Pulmonary artery endothelial cell (primary cell): ENCODE data around the gene YJEFN3. TPM values are rescaled to one million over a fixed set of nuclear protein-coding genes. Genes with fewer than 3 reads are reported as not detected.

Source experiments
- DNase-seq: peaks from one replicate; pipeline ENCODE4 v3.0.0-alpha.2; 2011; ENCODE audit warnings: low read depth, low spot score
- total RNA-seq: library from RNA; depleted of rRNA; stranded (reverse); fragments of >200 nt; gene quantifications from 2 replicates; pipeline ENCODE4 v1.2.3, GENCODE V29; 2014

YJEFN3 gene
- total RNA-seq, 1 donor from 2014 or later = 0.13 TPM

GRCh38 chr19:19550972-19551852, 22.5 kb downstream of the YJEFN3 start:
- no peak for DNase-seq

DNA sequence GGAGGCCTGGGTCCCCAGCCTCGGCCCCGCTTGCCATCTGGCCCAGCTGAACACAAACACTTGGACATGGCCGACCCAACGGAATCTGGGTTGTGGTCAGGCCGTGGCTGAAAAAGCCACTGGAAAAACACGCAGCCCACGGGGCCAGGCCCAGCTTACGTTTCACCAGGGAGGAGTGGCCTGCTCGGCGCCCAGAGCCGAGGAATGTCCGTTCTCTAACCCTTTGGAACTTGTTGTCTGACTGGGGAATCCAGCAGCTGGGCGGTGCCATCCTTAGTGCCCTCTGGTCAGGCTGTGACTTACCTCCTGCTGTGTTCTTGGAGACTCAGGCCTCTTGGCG, 23.1 kb downstream of the YJEFN3 start:
- no peak for DNase-seq

DNA sequence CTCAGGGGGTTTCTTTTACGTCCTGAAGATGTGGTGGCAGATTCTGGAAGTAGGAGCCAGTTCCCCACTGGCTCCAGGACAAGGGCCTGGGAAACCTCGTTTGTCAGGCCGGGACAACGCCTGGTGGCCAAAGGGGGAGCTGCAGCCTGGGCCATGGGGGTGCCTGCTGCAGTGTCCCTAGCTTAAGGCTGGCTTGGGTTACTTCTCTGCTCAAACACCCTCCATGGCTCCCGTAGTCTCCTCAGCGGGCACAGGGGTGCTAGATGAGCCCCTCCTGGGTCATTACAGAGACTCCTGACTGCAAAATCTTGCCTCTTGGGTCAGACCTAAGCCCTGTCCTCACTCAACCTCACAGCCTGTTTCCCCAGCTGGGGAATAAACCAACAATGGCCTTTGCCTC, 24.1 kb downstream of the YJEFN3 start:
- no peak for DNase-seq

DNA sequence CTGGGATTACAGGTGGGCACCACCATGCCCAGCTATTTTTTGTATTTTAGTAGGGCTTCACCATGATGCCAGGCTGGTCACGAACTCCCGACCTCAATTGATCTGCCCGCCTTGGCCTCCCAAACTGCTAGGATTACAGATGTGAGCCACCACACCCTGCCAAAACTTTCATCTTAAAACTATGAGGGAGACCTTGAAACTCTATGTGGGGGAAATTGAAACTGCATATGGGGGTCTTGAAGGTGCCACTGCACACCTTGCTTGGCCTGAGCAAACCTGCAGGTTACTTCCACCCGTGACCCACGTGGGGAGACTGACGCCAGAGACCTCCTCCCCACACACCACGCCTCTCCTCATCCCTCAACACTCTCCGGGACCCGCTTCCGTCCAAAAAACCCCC, 25.0 kb downstream of the YJEFN3 start:
- no peak for DNase-seq

DNA sequence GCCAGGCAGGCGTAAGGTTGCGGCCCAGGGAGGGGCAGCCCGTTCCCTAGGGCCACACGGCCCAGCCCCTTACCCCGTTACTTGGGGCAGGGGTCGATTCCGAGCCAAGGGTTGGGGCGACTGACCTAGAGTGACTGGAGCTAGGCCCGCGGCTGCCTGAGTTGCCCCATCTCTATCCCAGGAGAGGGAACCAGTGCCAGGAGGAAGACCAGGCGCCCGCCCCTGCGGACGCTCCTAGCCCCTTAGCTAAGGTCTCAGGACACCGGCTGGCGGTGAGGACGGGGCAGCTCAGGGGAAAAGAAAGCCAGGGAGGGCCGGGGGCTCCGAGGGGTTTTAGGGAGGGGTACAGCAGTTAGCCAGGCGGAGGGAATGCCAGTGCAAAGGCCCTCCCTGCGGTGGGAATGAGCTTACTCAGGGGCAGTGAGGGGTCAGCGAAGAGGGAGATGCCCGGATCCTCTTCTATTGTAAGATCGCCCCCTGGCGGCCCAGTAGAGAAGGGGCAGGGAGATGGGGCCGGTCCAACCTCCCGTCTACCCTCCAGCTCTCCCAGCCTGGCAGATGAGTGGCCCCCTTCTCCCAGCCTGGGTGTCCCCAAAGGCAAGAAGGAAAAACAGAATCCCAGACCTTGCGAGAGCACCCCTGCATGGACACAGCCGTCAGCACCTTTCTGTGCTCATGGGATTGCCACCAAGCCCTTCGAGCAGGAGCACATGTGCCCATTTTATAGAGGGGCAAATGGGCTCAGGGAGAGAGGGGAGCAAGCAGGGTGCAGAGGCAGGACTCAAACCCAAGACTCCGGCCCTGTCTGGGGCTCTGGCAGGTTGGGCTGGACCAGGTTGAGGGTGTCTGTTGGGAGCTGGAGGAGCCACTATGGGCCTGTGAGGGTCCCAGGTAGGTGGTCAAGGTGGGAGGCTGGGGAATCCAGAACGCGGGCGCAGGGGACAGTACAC, 25.6 kb downstream of the YJEFN3 start:
- no peak for DNase-seq

DNA sequence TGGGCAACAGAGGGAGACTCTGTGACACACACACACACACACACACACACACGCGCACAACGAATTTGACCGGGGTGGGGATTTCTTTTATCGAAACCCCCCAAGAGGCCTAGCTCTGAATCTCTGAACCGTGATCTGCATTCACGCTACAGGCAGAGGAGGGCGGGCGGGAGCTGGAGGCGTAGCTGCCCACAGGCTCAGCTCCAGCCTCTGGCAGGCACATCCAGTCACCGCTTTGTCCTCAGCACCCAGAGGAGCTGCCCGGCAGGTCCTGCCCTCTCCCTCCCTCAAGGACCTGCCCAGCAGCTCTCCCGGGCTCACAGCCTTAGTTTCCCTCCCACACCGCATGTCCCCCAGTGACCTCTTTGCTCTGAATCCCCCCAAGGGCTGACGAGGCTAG, 29.3 kb downstream of the YJEFN3 start:
- no peak for DNase-seq

GRCh38 chr19:19558636-19559035, 29.9 kb downstream of the YJEFN3 start:
- DNase-seq = no peak

DNA sequence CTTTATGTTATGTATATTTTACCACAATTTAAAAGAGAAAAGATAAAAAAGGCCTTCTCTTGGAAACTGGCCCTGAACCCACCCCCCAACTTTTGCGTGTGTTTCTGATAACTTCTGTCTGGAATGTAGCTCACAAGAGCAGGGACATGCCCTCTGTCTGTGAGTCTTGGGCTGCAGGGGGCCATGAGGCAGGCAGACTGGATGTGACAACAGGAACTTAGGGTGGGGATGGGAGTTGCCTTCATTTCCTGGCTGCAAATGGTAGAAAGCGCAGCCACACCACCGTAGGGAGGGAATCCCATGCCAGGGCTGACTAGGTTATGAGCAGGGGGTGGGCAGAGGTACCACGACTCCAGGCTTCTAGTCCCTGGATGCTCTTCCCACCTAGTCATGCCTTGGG, 31.2 kb downstream of the YJEFN3 start:
- no peak for DNase-seq

DNA sequence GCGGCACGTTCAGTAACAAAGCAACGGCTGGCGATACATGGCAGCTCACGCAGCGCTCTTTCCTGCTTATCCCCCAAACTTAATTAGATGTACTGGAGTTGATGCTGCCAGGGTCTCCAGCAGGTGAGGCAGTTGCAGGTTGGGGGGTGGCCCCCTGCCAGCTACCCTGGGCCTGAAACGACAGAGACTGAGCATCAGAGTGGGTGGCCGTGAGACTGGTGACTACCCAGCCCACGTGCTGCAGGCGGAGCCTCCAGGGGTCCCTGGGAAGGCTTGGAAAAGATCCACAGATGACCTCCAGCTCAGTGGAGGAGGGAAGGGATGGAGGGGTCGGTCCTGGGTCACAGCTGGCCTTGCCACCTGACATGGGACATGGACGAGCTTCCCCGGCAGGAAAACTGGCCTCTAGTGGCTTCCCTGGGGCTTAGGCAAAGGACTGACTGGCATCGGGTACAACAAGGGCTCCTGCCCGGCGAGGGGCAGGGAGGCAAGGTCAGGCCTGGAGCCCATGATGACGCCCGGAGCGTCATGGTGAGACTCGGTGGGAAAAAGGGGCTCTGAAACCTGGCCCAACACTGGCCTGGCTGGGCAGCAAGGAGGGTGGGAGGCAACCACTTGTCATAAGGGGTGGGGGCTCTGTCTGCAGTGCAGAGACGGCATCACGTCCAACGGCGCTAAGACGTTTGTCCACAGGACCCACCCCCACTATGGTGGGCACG, 33.4 kb downstream of the YJEFN3 start:
- DNase-seq = no peak

- DNase-seq = no peak
These were observed 34.1 kb downstream of the YJEFN3 start for GRCh38 chr19:19562665-19563347.

GRCh38 chr19:19563348-19563848, 34.7 kb downstream of the YJEFN3 start:
- no peak for DNase-seq

DNA sequence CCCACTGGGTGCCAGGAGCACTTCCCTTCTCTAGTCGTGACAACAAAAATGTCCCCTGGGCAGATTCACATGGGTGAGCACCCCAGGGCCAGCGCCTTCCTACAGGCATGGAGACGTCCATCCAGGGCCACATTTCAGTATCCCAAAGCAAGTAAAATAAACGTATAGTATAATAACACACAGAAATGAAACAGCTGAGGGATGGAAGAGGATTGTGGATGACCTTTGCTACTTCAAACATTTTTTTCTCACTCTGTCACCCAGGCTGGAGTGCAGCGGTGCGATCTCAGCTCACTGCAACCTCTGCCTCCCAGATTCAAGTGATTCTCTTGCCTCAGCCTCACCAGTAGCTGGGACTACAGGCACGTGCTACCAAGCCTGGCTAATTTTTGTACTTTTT, 37.6 kb downstream of the YJEFN3 start:
- DNase-seq = no peak

GRCh38 chr19:19567391-19567790, 38.7 kb downstream of the YJEFN3 start:
- DNase-seq = no peak

DNA sequence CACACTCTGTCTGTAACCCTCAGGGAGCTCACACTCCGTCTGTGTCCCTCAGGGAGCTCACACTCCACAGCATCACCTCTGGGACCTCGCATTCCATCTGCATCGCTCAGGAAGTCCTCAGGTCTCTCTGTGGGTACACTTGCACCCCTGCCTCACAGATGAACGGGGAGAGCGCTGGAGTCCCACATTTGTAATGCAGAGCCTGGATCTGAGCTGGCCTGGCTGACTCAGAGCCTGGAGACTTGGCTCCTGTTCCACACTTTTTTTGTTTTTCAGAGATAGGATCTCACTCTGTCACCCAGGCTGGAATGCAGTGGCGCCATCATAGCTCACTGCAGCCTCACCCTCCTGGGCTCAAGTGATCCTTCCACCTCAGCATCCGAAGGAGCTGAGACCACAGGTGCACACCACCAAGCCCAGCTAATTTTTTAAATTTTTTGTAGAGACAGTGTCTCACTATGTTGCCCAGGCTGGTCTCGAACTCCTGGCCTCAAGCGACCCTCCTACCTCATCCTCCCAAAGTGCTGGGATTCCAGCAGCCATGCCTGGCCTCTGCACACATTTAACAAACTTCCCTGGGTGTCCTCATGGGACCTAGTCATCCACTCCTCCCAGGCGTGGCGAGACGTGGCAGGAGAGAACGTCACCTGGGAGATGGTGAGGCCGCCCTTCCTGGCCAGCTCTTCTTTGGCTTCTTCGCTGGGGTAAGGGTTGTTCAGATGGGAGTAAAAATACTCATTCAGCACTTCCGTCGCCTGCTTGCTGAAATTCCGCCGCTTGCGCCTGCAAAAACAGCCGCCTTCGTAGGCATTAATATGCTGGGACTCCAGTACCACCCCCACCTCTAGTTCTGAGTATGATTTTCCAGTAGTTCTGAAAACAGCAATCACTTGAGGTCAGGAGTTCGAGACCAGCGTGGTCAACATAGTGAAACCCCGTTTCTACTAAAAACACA, 40.4 kb downstream of the YJEFN3 start:
- DNase-seq = no peak

- no peak for DNase-seq
These were observed 41.9 kb downstream of the YJEFN3 start for GRCh38 chr19:19570571-19570970.

DNA sequence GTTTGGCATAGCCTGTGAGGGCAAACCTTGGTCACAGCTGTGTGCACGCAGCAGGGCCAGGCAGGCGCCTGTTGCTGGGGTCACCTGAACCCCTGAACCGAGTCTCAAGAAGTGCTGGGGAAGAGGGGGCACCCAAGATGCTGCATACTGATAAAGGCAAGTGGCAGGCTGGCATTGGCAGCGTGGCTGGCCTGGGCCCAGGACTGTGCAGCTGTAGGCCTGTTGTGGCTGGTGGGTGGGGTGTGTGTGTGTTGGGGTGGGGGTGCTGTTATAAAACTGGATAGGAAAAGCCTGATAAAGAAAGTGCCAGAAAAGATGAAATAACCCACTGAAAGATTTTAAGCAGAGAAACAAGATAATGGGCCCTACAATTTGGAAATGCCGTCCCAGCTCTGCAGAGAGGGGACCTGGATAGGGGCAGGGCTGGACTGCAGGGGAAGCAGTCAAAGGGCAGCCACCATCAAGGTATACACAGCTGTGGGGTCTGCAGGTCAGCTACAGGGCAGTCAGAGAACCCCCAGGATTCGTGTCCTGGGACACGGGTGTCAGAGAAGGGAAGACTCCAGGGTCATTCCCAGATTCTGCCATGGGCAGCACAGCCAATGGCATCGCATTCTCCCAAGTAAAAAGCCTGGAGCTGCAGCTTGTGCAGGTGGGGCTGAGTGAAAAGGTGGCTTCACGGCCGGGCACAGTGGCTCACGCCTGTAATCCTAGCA, 42.5 kb downstream of the YJEFN3 start:
- no peak for DNase-seq

- no peak for DNase-seq
These were observed 46.7 kb downstream of the YJEFN3 start for GRCh38 chr19:19575411-19575810.

DNA sequence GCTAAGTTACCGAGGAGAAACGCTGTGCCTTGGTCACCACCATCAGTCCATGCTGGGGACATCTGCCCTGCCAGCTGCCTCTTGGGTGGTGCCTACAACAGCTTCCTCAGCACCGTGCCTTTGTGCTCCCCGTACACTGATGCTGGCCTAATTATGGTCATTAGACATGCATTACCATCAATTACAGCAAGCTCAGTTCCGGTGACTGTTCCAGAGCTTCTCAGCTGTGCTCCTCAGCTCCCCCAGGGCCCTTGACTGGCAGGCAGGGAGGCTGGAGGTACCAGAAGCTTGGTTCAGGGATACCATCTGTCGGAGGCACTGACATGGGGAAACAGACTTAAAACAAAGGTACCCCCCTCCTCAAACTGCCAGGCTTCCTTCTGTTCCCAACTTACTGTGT, 49.5 kb downstream of the YJEFN3 start:
- no peak for DNase-seq
